Measurements from ENCODE around the gene HMHB1. TPM values are rescaled to one million over a fixed set of nuclear protein-coding genes. Genes with fewer than 3 reads are reported as not detected.

Gene HMHB1
- polyA plus RNA-seq, 1 donor from 2014 or later, result not detected

- H3K27me3 ChIP-seq (ENCODE audit: insufficient read depth, low read depth, low read length), result no peaks in the 10 kb centered on the region
- no peaks in the 10 kb centered on the region for H3K79me2 ChIP-seq (replicated peaks; ENCODE audit: insufficient read depth, low read length)
- H3K27ac ChIP-seq (ENCODE audit: low read length), result no peak overlapping the region
- no peak overlapping the region for H3K9ac ChIP-seq (ENCODE audit: low read length)
- H3K4me2 ChIP-seq (ENCODE audit: low read length), result no peak overlapping the region
- no peaks in the 10 kb centered on the region for H3K36me3 ChIP-seq (ENCODE audit: insufficient read depth, low read length)
- no peak overlapping the region for H3K4me3 ChIP-seq (ENCODE audit: low read length)
- no peak overlapping the region for H2AFZ ChIP-seq (ENCODE audit: low read depth, low read length)
- H4K20me1 ChIP-seq (ENCODE audit: insufficient read depth), result no peaks in the 10 kb centered on the region
- TF ChIP-seq TAF1 (IDR thresholded peaks at IDR 0.05; ENCODE audit: low read depth) (no peak), MXI1 (conservative IDR thresholded peaks at IDR 0.05; ENCODE audit: poor library complexity, severe bottlenecking) (no peak), POLR2AphosphoS5 (IDR thresholded peaks at IDR 0.05) (no peak)
- no peaks in the 10 kb centered on the region for H3K9me2 ChIP-seq (ENCODE audit: insufficient read depth, low read length)
- H3K9me3 ChIP-seq (ENCODE audit: low read length), result no peaks in the 10 kb centered on the region
- no peaks in the 10 kb centered on the region for H3F3A ChIP-seq (ENCODE audit: insufficient read depth, low read length, poor library complexity, severe bottlenecking)
Measured at GRCh38 chr5:143828710-143829109, 16.7 kb downstream of the HMHB1 start.

GRCh38 chr5:143833177-143833576, 21.2 kb downstream of the HMHB1 start:
- Histone ChIP-seq H3K27ac (ENCODE audit: low read length) (no peak overlapping the region), H3K9me3 (ENCODE audit: low read length) (no peaks in the 10 kb centered on the region), H4K20me1 (ENCODE audit: insufficient read depth) (no peaks in the 10 kb centered on the region), H3F3A (ENCODE audit: insufficient read depth, low read length, poor library complexity, severe bottlenecking) (no peaks in the 10 kb centered on the region), H3K36me3 (ENCODE audit: insufficient read depth, low read length) (no peaks in the 10 kb centered on the region), H3K79me2 (replicated peaks; ENCODE audit: insufficient read depth, low read length) (no peaks in the 10 kb centered on the region), H2AFZ (ENCODE audit: low read depth, low read length) (no peak overlapping the region), H3K9ac (ENCODE audit: low read length) (no peak overlapping the region), H3K27me3 (ENCODE audit: insufficient read depth, low read depth, low read length) (no peaks in the 10 kb centered on the region), H3K4me2 (ENCODE audit: low read length) (no peak overlapping the region), H3K4me3 (ENCODE audit: low read length) (no peak overlapping the region), H3K9me2 (ENCODE audit: insufficient read depth, low read length) (no peaks in the 10 kb centered on the region)
- no peak for TF ChIP-seq EZH2 (IDR thresholded peaks at IDR 0.05; ENCODE audit: borderline replicate concordance, insufficient read depth, low read length, poor library complexity, severe bottlenecking)
- no peak for TF ChIP-seq CTCF (IDR thresholded peaks at IDR 0.05; ENCODE audit: poor library complexity, severe bottlenecking)
- TF ChIP-seq POLR2AphosphoS5 (IDR thresholded peaks at IDR 0.05), result no peak
- TF ChIP-seq TAF1 (IDR thresholded peaks at IDR 0.05; ENCODE audit: low read depth), result no peak
- TF ChIP-seq RAD21 (conservative IDR thresholded peaks at IDR 0.05), result no peak
- no peak for TF ChIP-seq EP300 (conservative IDR thresholded peaks at IDR 0.05; ENCODE audit: poor library complexity, severe bottlenecking)
- TF ChIP-seq REST (IDR thresholded peaks at IDR 0.05; ENCODE audit: borderline replicate concordance), result no peak

- Histone ChIP-seq H3K27me3 (ENCODE audit: insufficient read depth, low read depth, low read length) (no peaks in the 10 kb centered on the region), H3K9ac (ENCODE audit: low read length) (no peak overlapping the region), H3K4me2 (ENCODE audit: low read length) (no peak overlapping the region), H3K9me3 (ENCODE audit: low read length) (no peaks in the 10 kb centered on the region), H3K9me2 (ENCODE audit: insufficient read depth, low read length) (no peaks in the 10 kb centered on the region), H2AFZ (ENCODE audit: low read depth, low read length) (no peak overlapping the region), H3K36me3 (ENCODE audit: insufficient read depth, low read length) (no peaks in the 10 kb centered on the region), H3K4me3 (ENCODE audit: low read length) (no peak overlapping the region), H3K79me2 (replicated peaks; ENCODE audit: insufficient read depth, low read length) (no peaks in the 10 kb centered on the region), H3K27ac (ENCODE audit: low read length) (no peak overlapping the region), H3F3A (ENCODE audit: insufficient read depth, low read length, poor library complexity, severe bottlenecking) (no peaks in the 10 kb centered on the region), H4K20me1 (ENCODE audit: insufficient read depth) (no peaks in the 10 kb centered on the region)
- TF ChIP-seq MXI1 (conservative IDR thresholded peaks at IDR 0.05; ENCODE audit: poor library complexity, severe bottlenecking) (no peak), POLR2AphosphoS5 (IDR thresholded peaks at IDR 0.05) (no peak), CTCF (IDR thresholded peaks at IDR 0.05; ENCODE audit: poor library complexity, severe bottlenecking) (no peak), EP300 (conservative IDR thresholded peaks at IDR 0.05; ENCODE audit: poor library complexity, severe bottlenecking) (no peak), REST (IDR thresholded peaks at IDR 0.05; ENCODE audit: borderline replicate concordance) (no peak), RAD21 (conservative IDR thresholded peaks at IDR 0.05) (no peak), TAF1 (IDR thresholded peaks at IDR 0.05; ENCODE audit: low read depth) (no peak), EZH2 (IDR thresholded peaks at IDR 0.05; ENCODE audit: borderline replicate concordance, insufficient read depth, low read length, poor library complexity, severe bottlenecking) (no peak), SMC3 (conservative IDR thresholded peaks at IDR 0.05; ENCODE audit: poor library complexity) (no peak)
Measured at GRCh38 chr5:143835251-143835650, 23.3 kb downstream of the HMHB1 start.
